Astrocyte (in vitro differentiated cells and primary cell): ENCODE measurements around the gene PTPA. TPM values are rescaled to one million over a fixed set of nuclear protein-coding genes. Genes with fewer than 3 reads are reported as not detected.

Experiments
- DNase-seq: peaks from one replicate; pipeline ENCODE4 v3.0.0-alpha.2; 2010; ENCODE audit warnings: low read depth
- FAIRE-seq: peaks from 2 replicates; lab custom pipeline; 2011; peaks lifted over from hg19 to GRCh38; lab: Jason Lieb, UNC
- H2AFZ ChIP-seq: 2 replicates; pipeline ENCODE4 v1.6.0; 2012; ENCODE audit warnings: low read depth, low read length, inconsistent platforms
- H3K27ac ChIP-seq: 2 replicates; pipeline ENCODE4 v1.5.1; 2011; ENCODE audit warnings: low read depth, low read length, inconsistent platforms
- H3K27me3 ChIP-seq: 2 replicates; pipeline ENCODE4 v1.6.0; 2011; ENCODE audit warnings: low read length, inconsistent platforms; ENCODE audit not compliant: insufficient read depth
- H3K36me3 ChIP-seq: 2 replicates; pipeline ENCODE4 v1.5.1; 2011; ENCODE audit warnings: low read length, inconsistent platforms; ENCODE audit not compliant: insufficient read depth
- H3K4me1 ChIP-seq: 2 replicates; pipeline ENCODE4 v1.5.1; 2011; ENCODE audit warnings: low read length, inconsistent platforms; ENCODE audit not compliant: insufficient read depth
- H3K4me2 ChIP-seq: 2 replicates; pipeline ENCODE4 v1.6.0; 2012; ENCODE audit warnings: low read length, inconsistent platforms
- H3K4me3 ChIP-seq: 2 replicates; pipeline ENCODE4 v1.5.1; 2011; ENCODE audit warnings: low read depth, mild to moderate bottlenecking, low read length, inconsistent platforms; ENCODE audit not compliant: insufficient read depth
- H3K79me2 ChIP-seq: 2 replicates; pipeline ENCODE4 v1.6.0; 2012; ENCODE audit warnings: mild to moderate bottlenecking, low read length, inconsistent platforms; ENCODE audit not compliant: insufficient read depth
- H3K9ac ChIP-seq: 2 replicates; pipeline ENCODE4 v1.6.0; 2012; ENCODE audit warnings: mild to moderate bottlenecking, low read length, inconsistent platforms
- H3K9me3 ChIP-seq: 2 replicates; pipeline ENCODE4 v1.5.1; 2012; ENCODE audit warnings: low read depth, mild to moderate bottlenecking, low read length, inconsistent platforms; ENCODE audit not compliant: insufficient read depth
- H4K20me1 ChIP-seq: 2 replicates; pipeline ENCODE4 v1.6.0; 2012; ENCODE audit warnings: low read length, inconsistent platforms; ENCODE audit not compliant: insufficient read depth
- H3K27ac Mint-ChIP-seq: one replicate; pipeline ENCODE4 v1.8.0; 2021; ENCODE audit warnings: mild to moderate bottlenecking, mixed read lengths; ENCODE audit not compliant: unreplicated experiment
- H3K27me3 Mint-ChIP-seq: one replicate; pipeline ENCODE4 v1.8.0; 2021; ENCODE audit warnings: low read depth, mixed read lengths; ENCODE audit not compliant: unreplicated experiment
- H3K36me3 Mint-ChIP-seq: one replicate; pipeline ENCODE4 v1.8.0; 2021; ENCODE audit warnings: low read depth, mixed read lengths; ENCODE audit not compliant: unreplicated experiment
- H3K4me1 Mint-ChIP-seq: one replicate; pipeline ENCODE4 v1.8.0; 2021; ENCODE audit warnings: low read depth, mixed read lengths; ENCODE audit not compliant: unreplicated experiment
- H3K4me3 Mint-ChIP-seq: one replicate; pipeline ENCODE4 v1.8.0; 2021; ENCODE audit warnings: mild to moderate bottlenecking, moderate library complexity, mixed read lengths; ENCODE audit not compliant: unreplicated experiment
- H3K9me3 Mint-ChIP-seq: one replicate; pipeline ENCODE4 v1.8.0; 2021; ENCODE audit warnings: mild to moderate bottlenecking, mixed read lengths; ENCODE audit not compliant: unreplicated experiment
- EZH2 ChIP-seq: IDR thresholded peaks from 2 replicates; pipeline ENCODE4 v1.6.1; 2012; ENCODE audit warnings: mild to moderate bottlenecking, low read length, inconsistent platforms; ENCODE audit not compliant: insufficient read depth
- total RNA-seq: library from RNA; stranded (reverse); gene quantifications from 2 replicates; pipeline ENCODE4 v1.2.1, GENCODE V29; 2021
- TF ChIP-seq, protein P1 (sequence below): IDR thresholded peaks from 2 replicates; pipeline ENCODE4 v1.5.1; 2011; ENCODE audit warnings: low read depth, mild to moderate bottlenecking, inconsistent platforms, low read length, moderate library complexity; ENCODE audit not compliant: insufficient read depth

PTPA gene
- total RNA-seq, 1 donor from 2014 or later: 122 TPM

DNA sequence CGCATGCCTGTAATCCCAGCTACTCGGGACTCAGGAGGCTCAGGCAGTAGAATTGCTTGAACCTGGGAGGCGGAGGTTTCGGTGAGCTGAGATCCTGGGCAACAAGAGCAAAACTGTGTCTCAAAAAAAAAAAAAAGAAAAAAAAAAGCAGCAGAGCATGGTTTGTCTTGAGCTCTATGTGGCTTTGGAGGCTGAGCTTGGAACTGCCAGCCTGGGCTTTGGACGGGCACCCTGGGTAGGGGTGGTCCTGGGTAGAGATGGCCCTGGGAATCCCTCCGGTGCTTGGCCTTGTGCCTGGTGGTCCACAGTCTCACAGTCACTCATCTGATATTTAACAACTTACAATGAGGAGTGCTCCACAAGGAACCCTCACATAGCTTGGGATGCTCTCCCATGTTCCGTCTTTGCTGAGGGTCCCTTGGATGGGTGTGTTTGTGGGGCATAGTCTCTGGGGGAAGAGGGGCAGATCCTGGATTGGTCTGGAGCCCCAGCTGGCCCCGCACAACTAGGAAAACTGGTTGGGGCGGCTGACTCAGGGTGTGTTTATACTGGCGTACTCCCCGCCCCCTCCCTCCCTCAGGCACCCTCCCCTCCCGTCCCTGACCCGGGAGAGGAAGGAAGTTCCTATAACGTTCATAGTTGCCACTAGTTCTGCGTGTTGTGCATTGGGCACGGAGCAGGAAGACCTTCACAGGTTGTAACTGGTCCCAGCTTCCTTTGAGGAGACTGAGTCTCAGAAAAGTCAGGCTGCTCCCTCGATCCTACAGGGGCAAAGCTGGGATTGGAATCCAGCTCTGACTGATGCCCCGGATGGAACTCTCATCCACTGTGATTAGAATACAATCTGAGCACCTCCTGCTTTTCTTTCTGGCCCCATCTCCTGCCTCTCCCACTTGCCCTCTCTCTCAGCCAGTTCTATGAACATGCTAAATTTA lies 55.7 kb downstream of the PTPA start:
- Histone ChIP-seq H3K79me2 (no peaks in the 10 kb centered on the region), H3K9ac (peak overlapping the region; percentile 66), H3K27ac (peak overlapping the region; percentile 88), H3K4me3 (no peak overlapping the region), H3K27me3 (no peaks in the 10 kb centered on the region), H3K9me3 (no peaks in the 10 kb centered on the region), H4K20me1 (no peaks in the 10 kb centered on the region), H3K36me3 (no peaks in the 10 kb centered on the region), H2AFZ (peak overlapping the region; percentile 23), H3K4me2 (peak overlapping the region; percentile 78), H3K4me1 (peaks cover 32% of the 10 kb centered on the region)
- TF ChIP-seq, protein P1, sequence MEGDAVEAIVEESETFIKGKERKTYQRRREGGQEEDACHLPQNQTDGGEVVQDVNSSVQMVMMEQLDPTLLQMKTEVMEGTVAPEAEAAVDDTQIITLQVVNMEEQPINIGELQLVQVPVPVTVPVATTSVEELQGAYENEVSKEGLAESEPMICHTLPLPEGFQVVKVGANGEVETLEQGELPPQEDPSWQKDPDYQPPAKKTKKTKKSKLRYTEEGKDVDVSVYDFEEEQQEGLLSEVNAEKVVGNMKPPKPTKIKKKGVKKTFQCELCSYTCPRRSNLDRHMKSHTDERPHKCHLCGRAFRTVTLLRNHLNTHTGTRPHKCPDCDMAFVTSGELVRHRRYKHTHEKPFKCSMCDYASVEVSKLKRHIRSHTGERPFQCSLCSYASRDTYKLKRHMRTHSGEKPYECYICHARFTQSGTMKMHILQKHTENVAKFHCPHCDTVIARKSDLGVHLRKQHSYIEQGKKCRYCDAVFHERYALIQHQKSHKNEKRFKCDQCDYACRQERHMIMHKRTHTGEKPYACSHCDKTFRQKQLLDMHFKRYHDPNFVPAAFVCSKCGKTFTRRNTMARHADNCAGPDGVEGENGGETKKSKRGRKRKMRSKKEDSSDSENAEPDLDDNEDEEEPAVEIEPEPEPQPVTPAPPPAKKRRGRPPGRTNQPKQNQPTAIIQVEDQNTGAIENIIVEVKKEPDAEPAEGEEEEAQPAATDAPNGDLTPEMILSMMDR: no peak
- TF ChIP-seq EZH2: no peak
- peaks cover 8% of the 10 kb centered on the region for H3K36me3 Mint-ChIP-seq
- peaks cover 38% of the 10 kb centered on the region for H3K4me1 Mint-ChIP-seq
- H3K27me3 Mint-ChIP-seq: no peaks in the 10 kb centered on the region
- DNase-seq (peak; percentile 67), FAIRE-seq (no peak)
- H3K9me3 Mint-ChIP-seq: peaks cover 4% of the 10 kb centered on the region
- H3K27ac Mint-ChIP-seq: peak overlapping the region; percentile 98
- peak overlapping the region; percentile 68 for H3K4me3 Mint-ChIP-seq

DNA sequence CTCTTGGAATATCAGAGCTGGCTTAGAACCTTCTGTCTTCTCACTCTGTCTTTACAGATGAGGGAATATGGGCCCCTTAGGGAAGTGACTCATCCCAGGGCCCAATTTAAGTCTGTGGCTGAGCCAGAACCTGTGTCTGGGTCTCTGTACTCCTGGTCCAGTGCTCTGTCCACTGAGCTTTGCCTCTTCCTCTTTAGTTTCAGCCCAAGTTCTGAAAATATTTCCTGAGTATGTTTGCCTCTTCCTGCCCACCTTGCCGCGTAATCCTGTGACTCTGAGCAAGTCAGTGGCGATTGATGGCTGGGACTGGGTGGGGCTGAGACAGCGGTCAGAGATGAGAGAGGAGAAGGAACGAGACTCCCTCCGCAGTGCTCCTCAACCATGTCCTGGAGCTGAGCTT lies 59.0 kb downstream of the PTPA start:
- Histone ChIP-seq H2AFZ (peak overlapping the region; percentile 2), H3K4me2 (peak overlapping the region; percentile 46), H3K9me3 (no peaks in the 10 kb centered on the region), H3K27ac (no peak overlapping the region), H3K36me3 (no peaks in the 10 kb centered on the region), H3K4me3 (no peak overlapping the region), H3K4me1 (peaks cover 59% of the 10 kb centered on the region), H4K20me1 (no peaks in the 10 kb centered on the region), H3K27me3 (no peaks in the 10 kb centered on the region), H3K9ac (no peak overlapping the region), H3K79me2 (peaks cover 6% of the 10 kb centered on the region)
- no peak for FAIRE-seq
- Mint-ChIP-seq H3K4me3 (peak overlapping the region; percentile 45), H3K4me1 (peaks cover 38% of the 10 kb centered on the region), H3K27ac (peak overlapping the region; percentile 26), H3K27me3 (no peaks in the 10 kb centered on the region), H3K36me3 (no peaks in the 10 kb centered on the region), H3K9me3 (no peaks in the 10 kb centered on the region)
- TF ChIP-seq EZH2: no peak
- TF ChIP-seq, protein P1: no peak
- DNase-seq: no peak
